B cell (primary cell): ENCODE data around the gene PET100. TPM values are rescaled to one million over a fixed set of nuclear protein-coding genes. Genes with fewer than 3 reads are reported as not detected.

Experiments
- ATAC-seq: fragments of 200-7000 bp; cut with Tn5 transposase; one replicate; pipeline ENCODE4 v1.10.0; 2021; ENCODE audit warnings: low read depth, mild to moderate bottlenecking, moderate number of reproducible peaks, moderate library complexity
- CTCF ChIA-PET: fragments of 350-600 bp; sonication (Branson Sonifier 250); formaldehyde crosslinking; loops from one replicate; lab custom pipeline; 2021; ENCODE audit warnings: antibody characterized with exemption, inconsistent platforms; lab: Charles Lee
- POLR2A ChIA-PET: fragments of 350-600 bp; sonication (Branson Sonifier 250); formaldehyde crosslinking; loops from one replicate; lab custom pipeline; 2021; ENCODE audit warnings: antibody characterized with exemption; lab: Charles Lee
- DNase-seq: peaks from one replicate; pipeline ENCODE4 v3.0.0; 2013
- H2AFZ ChIP-seq: 2 replicates; pipeline ENCODE4 v1.6.1; 2012; ENCODE audit warnings: mild to moderate bottlenecking, low read depth, low read length; ENCODE audit not compliant: insufficient read depth, poor library complexity, severe bottlenecking
- H3K27ac ChIP-seq, 2 donors: 1 replicate in 1 of 2; 2 replicates in 1 of 2; pipeline ENCODE4 v1.5.1; 2012 to 2013; ENCODE audit warnings: low read length in 2 of 2, mild to moderate bottlenecking in 2 of 2, moderate library complexity in 1 of 2
- H3K27me3 ChIP-seq, 4 experiments: fragments of 200-600 bp in 1 of 4; sonication (generic) in 1 of 4; replicated peaks in 1 of 4; 1 replicate in 2 of 4; 2 replicates in 2 of 4; pipeline versions ENCODE4 v1.6.1 to v1.7.0; 2013 to 2016; ENCODE audit warnings: low read length in 3 of 4, mild to moderate bottlenecking in 2 of 4, mixed read lengths in 1 of 4, moderate library complexity in 1 of 4; ENCODE audit not compliant: insufficient read depth in 4 of 4, control insufficient read depth in 3 of 4; ENCODE audit errors: control extremely low read depth in 1 of 4
- H3K36me3 ChIP-seq, 2 experiments: replicated peaks in 1 of 2; 1 replicate in 1 of 2; 2 replicates in 1 of 2; pipeline versions ENCODE4 v1.6.1 to v1.7.1; 2013; ENCODE audit warnings: low read length in 1 of 2; ENCODE audit not compliant: insufficient read depth in 2 of 2, control insufficient read depth in 1 of 2; ENCODE audit errors: control extremely low read depth in 1 of 2, extremely low read depth in 1 of 2
- H3K4me1 ChIP-seq, 2 donors: fragments of 200-600 bp in 1 of 2; sonication (generic) in 1 of 2; 1 replicate in 1 of 2; 2 replicates in 1 of 2; pipeline versions ENCODE4 v1.5.1 to v1.6.1; 2013 to 2017; ENCODE audit warnings: low read length in 2 of 2; ENCODE audit not compliant: control insufficient read depth in 2 of 2, insufficient read depth in 2 of 2
- H3K4me2 ChIP-seq: replicated peaks from 2 replicates; pipeline ENCODE3; 2012; ENCODE audit warnings: mild to moderate bottlenecking, low read depth, low read length; ENCODE audit not compliant: poor library complexity, severe bottlenecking
- H3K4me3 ChIP-seq, 5 experiments: fragments of 200-600 bp in 1 of 5; sonication (generic) in 1 of 5; 1 replicate in 3 of 5; 2 replicates in 2 of 5; pipeline versions ENCODE4 v1.5.1 to v1.7.0; 2011 to 2016; ENCODE audit warnings: low read length in 4 of 5, mild to moderate bottlenecking in 4 of 5, low read depth in 2 of 5, control low read depth in 1 of 5, moderate library complexity in 1 of 5; ENCODE audit not compliant: insufficient read depth in 1 of 5; ENCODE audit errors: control extremely low read depth in 1 of 5, extremely low read depth in 1 of 5
- H3K79me2 ChIP-seq: fragments of 200-600 bp; sonication (generic); one replicate; pipeline ENCODE4 v1.6.0; 2016; ENCODE audit warnings: low read length; ENCODE audit not compliant: control insufficient read depth, insufficient read depth
- H3K9ac ChIP-seq: fragments of 200-600 bp; sonication (generic); 2 replicates; pipeline ENCODE4 v1.6.1; 2017; ENCODE audit warnings: mild to moderate bottlenecking, low read length, moderate library complexity
- H3K9me3 ChIP-seq, 3 donors: one replicate each; pipeline versions ENCODE4 v1.6.1 to v1.7.1; 2013; ENCODE audit warnings: low read length in 2 of 3; ENCODE audit not compliant: control insufficient read depth in 2 of 3, insufficient read depth in 1 of 3; ENCODE audit errors: control extremely low read depth in 1 of 3
- H4K20me1 ChIP-seq: 2 replicates; pipeline ENCODE4 v1.6.0; 2012; ENCODE audit warnings: mild to moderate bottlenecking, low read length; ENCODE audit not compliant: insufficient read depth, control insufficient read depth, poor library complexity, severe bottlenecking
- H3K27ac Mint-ChIP-seq: one replicate; pipeline ENCODE4 v1.8.0; 2021; ENCODE audit warnings: mixed read lengths
- H3K27me3 Mint-ChIP-seq: one replicate; pipeline ENCODE4 v1.8.0; 2021; ENCODE audit warnings: mixed read lengths
- H3K4me1 Mint-ChIP-seq: one replicate; pipeline ENCODE4 v1.8.0; 2021; ENCODE audit warnings: mixed read lengths
- H3K4me3 Mint-ChIP-seq: one replicate; pipeline ENCODE4 v1.8.0; 2021; ENCODE audit warnings: mixed read lengths
- H3K9me3 Mint-ChIP-seq: one replicate; pipeline ENCODE4 v1.8.0; 2022; ENCODE audit warnings: mixed read lengths; ENCODE audit not compliant: insufficient read depth
- EZH2 ChIP-seq: IDR thresholded peaks from 2 replicates; pipeline ENCODE4 v1.6.1; 2012; ENCODE audit warnings: borderline replicate concordance, low read depth, mild to moderate bottlenecking, moderate library complexity, low read length; ENCODE audit not compliant: insufficient read depth, poor library complexity, severe bottlenecking
- WGBS: methylation state at CpG from one replicate; pipeline ENCODE4 v1.1.5; 2013; ENCODE audit warnings: missing lambda C conversion rate; ENCODE audit not compliant: insufficient coverage; 5-methylcytosine and 5-hydroxymethylcytosine counted together
- intact Hi-C: fragments of 100-400 bp; cut with micrococcal nuclease; formaldehyde crosslinking; loops from one replicate; pipeline ENCODE4 v1.10.0; 2022
- polyA plus RNA-seq: library from polyadenylated mRNA; depleted of rRNA; stranded (reverse); fragments of >200 nt; gene quantifications from 2 replicates; pipeline ENCODE4 v1.2.3, GENCODE V29; 2012
- total RNA-seq, 2 donors: library from RNA; stranded (reverse); fragments of 120-200 nt in 1 of 2; gene quantifications; 1 replicate in 1 of 2; 2 replicates in 1 of 2; pipeline versions ENCODE4 v1.2.3 to v1.2.4, GENCODE V29; 2013 to 2022
- TF ChIP-seq, protein P1 (sequence below): fragments of 200-600 bp; IDR thresholded peaks from one replicate; pipeline ENCODE4 v1.8.0; 2022; ENCODE audit warnings: antibody characterized with exemption, mild to moderate bottlenecking

Gene PET100
- total and polyA plus RNA-seq, 2 donors (not counting 1 experiment from before 2014, with no cell fraction given), result 31.3 to 100 TPM

DNA sequence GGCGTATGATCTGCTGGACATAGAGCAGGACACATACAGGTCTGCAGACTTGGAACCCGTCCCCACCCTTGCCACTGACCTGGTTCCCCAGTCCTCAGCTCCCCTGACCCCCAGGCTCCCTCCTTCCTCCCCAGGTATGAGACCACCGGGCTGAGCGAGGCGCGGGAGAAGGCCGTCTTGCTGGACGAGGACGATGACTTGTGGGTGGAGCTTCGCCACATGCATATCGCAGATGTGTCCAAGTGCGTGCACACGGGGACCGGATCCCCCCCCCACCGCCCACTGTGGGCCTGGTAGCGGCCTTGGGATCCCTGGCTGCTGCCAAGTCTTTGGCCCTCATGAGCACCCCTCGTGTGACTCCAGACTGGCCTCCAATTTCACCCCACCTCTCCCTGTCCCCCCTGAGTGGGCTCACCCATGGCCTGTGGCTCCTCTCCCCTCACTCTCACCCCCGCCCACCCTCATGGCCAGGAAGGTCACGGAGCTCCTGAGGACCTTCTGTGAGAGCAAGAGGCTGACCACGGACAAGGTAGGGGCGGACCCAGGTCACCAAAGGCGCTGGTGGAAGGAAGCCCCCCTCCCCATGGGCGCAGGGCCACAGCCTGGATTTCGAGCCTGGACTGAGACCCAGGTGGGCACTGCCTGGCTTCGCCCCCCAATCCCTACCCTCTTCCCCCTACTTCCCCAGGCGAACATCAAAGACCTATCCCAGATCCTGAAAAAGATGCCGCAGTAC lies 12.9 kb downstream of the PET100 start:
- Histone ChIP-seq H2AFZ (no peak overlapping the region), H3K9ac (no peak overlapping the region), H3K4me2 (no peak overlapping the region), H3K4me1 (peaks cover 6 to 7% of the 10 kb centered on the region in 2 donors), H3K36me3 (peaks cover 4 to 53% of the 10 kb centered on the region in 2 experiments), H3K79me2 (peaks cover 21% of the 10 kb centered on the region), H3K27me3 (no peaks in the 10 kb centered on the region), H3K4me3 (no peak overlapping the region), H3K9me3 (peaks cover 0 to 7% (median 0%) of the 10 kb centered on the region in 3 donors), H3K27ac (no peak overlapping the region), H4K20me1 (peaks cover 40% of the 10 kb centered on the region)
- TF ChIP-seq EZH2, result no peak
- TF ChIP-seq, protein P1, sequence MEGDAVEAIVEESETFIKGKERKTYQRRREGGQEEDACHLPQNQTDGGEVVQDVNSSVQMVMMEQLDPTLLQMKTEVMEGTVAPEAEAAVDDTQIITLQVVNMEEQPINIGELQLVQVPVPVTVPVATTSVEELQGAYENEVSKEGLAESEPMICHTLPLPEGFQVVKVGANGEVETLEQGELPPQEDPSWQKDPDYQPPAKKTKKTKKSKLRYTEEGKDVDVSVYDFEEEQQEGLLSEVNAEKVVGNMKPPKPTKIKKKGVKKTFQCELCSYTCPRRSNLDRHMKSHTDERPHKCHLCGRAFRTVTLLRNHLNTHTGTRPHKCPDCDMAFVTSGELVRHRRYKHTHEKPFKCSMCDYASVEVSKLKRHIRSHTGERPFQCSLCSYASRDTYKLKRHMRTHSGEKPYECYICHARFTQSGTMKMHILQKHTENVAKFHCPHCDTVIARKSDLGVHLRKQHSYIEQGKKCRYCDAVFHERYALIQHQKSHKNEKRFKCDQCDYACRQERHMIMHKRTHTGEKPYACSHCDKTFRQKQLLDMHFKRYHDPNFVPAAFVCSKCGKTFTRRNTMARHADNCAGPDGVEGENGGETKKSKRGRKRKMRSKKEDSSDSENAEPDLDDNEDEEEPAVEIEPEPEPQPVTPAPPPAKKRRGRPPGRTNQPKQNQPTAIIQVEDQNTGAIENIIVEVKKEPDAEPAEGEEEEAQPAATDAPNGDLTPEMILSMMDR, result no peak
- POLR2A ChIA-PET, result interaction anchor here (0.5 to 1.3 kb wide), 2 partner anchors 13 to 716 kb away, joined by 3 to 7 read pairs; partner anchors contain the start of genes PET100 and XAB2
- CTCF ChIA-PET, result no interaction called here
- intact Hi-C loops, result no loop called here
- peaks cover 18% of the 10 kb centered on the region for H3K4me1 Mint-ChIP-seq
- H3K9me3 Mint-ChIP-seq, result no peaks in the 10 kb centered on the region
- WGBS, result 98% methylated on average over 25 of the region's 27 CpGs
- no peak for ATAC-seq
- H3K27me3 Mint-ChIP-seq, result no peaks in the 10 kb centered on the region
- H3K4me3 Mint-ChIP-seq, result no peak overlapping the region
- DNase-seq, result no peak
- no peak overlapping the region for H3K27ac Mint-ChIP-seq

DNA sequence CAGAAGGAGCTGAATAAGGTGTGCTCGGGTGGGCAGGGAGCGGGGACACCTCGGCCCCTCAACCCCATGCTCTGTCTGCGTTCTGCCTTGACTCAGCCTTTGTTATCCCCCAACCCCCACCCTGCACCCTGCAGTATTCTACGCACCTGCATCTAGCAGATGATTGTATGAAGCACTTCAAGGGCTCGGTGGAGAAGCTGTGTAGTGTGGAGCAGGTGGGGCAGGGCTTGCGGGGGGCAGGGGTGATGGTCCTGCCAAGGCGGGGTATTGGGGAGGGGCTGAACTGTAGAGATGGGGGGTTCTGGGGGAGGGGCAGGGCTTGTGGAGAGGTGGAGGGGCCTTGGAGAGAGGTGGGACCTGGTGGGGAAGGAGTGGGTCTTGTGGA lies 13.4 kb downstream of the PET100 start:
- H3K27ac Mint-ChIP-seq, result no peak overlapping the region
- CTCF ChIA-PET, result no interaction called here
- H3K27me3 ChIP-seq, result no peaks in the 10 kb centered on the region

More for the DNA sequence above, 13.4 kb downstream of the PET100 start:
- POLR2A ChIA-PET, result no interaction called here
- Histone ChIP-seq H3K27ac (no peak overlapping the region), H3K4me2 (no peak overlapping the region), H2AFZ (no peak overlapping the region), H4K20me1 (peaks cover 40% of the 10 kb centered on the region), H3K9me3 (peaks cover 0 to 7% (median 0%) of the 10 kb centered on the region in 3 donors), H3K36me3 (peaks cover 4 to 55% of the 10 kb centered on the region in 2 experiments), H3K9ac (no peak overlapping the region), H3K79me2 (peaks cover 16% of the 10 kb centered on the region), H3K4me1 (peaks cover under 1 to 1% of the 10 kb centered on the region in 2 donors), H3K4me3 (no peak overlapping the region)
- Mint-ChIP-seq H3K4me3 (no peak overlapping the region), H3K27me3 (no peaks in the 10 kb centered on the region), H3K4me1 (peaks cover 15% of the 10 kb centered on the region), H3K9me3 (no peaks in the 10 kb centered on the region)
- intact Hi-C loops, result no loop called here
- TF ChIP-seq EZH2, result no peak
- TF ChIP-seq, protein P1, result no peak
- DNase-seq, result no peak
- no peak for ATAC-seq
- WGBS, result 98% methylated on average over 6 of the region's 8 CpGs
